NOMO-1 (cell line): ENCODE results near the gene PLIN4.

Source experiments
- DNase-seq, 2 experiments: peaks; one replicate each; lab custom pipeline; 2025; ENCODE audit not compliant: unreplicated experiment in 2 of 2; lab: John Stamatoyannopoulos, UW

PLIN4 gene

GRCh38 chr19:4510435-4511255 is 7.6 kb downstream of the PLIN4 start:
- no peak for DNase-seq

- DNase-seq, result no peak
Observed at GRCh38 chr19:4508698-4509097, 9.6 kb downstream of the PLIN4 start.

DNA sequence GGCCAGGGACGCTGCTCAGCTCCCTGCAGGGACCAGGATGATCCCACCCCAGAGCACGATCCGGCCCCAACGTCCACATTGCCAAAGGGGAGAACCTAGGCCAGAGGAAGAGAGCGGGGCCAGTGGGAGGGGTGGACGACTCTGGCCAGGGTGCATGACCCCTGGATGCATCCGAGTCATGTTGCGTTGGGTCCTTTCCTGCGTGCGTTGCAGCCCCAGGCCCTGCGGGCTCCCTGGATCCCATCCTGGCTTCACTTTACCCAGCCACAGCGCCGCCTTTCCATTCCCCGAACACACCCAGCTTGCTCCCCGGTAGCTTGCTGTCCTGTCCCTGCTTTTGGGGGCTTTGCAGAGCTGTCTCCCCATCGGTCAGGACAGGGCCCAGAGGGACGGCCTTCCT is 10.5 kb downstream of the PLIN4 start:
- DNase-seq, result no peak

DNA sequence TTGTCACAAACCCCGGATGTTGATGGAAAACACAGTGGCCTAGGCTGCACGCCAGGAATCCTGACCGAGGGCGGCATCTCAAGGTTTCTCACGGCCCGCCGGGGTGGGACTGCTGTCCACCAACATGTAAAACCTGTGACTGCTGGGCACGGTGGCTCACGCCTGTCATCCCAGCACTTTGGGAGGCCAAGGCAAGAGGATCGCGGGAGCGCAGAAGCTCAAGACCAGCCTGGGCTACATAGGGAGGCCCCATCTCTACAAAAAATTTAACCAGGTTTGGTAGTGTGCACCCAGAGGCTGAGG is 11.2 kb downstream of the PLIN4 start:
- DNase-seq, result no peak

DNA sequence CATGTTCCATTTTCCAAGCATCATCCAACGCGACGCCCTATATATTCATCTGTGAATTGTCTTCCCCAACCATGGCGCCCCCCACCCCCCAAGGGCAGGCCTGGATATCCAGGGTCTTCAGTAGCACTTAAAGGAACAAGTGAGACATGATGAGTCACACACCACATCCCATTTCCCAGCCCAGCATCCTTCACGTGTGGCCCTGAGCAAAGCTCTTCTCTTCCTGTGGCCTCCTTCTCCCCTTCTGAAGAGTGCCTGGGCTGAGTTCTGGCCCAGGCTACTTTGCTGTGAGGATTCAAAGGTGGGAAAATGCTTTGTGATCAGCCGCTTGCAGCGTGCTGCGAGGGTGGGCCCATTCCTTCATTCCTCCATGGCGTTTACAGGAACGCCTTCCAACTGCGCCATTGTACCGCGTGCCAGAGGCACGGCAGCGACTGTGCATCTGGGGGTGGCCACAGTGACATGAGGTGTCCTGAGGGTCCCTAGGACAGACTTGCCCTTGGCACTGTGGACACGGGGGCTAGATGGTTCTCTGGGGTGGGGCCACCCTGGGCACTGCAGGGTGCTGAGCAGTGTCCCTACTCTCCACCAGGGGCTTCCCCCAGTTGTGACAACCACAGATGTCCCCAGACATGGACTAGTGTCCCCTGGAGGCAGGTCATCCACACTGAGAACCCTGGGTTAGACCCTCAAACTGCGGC is 11.7 kb downstream of the PLIN4 start:
- no peak for DNase-seq

DNA sequence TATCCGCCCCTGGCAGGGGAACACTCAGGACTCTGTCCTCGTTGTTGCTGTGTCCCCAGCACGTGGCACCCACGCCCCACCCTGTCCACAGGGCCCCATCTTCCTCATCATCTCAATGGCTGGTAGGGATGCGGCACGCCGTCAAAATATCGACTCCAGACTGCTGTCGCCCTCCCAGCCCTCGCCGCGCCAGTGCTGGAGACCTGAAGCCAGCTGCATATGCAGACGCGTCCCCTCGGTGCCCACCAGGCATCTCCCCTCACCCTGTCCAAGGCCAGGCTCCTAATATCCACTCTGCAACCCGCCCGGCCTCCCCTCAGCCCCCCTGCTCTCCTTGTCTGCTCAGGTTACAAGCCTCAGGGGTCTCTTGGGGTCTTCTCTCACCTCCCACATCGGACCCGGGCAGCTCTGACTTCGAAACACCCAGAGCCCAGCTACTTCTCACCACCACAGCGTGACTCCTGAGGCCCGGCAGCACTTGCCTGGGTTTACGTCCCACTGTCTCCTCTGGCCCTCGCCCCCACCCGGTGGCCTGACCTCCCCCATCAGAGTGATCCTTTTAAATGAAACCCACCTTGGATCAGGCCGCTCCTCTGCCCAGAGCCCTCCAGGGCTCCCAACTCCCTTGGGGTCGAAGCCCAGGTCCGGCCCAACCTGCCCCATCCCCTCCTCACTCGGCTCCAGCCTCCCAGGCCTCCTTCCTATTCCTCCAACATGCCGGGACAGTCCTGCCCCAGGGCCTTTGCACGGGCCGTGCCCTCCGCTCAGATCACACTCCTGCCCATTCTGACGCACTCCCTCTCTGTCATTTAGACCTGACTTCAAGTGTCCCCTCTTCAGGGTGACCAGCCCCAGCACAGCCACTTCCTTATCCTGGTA is 12.5 kb downstream of the PLIN4 start:
- no peak for DNase-seq

DNA sequence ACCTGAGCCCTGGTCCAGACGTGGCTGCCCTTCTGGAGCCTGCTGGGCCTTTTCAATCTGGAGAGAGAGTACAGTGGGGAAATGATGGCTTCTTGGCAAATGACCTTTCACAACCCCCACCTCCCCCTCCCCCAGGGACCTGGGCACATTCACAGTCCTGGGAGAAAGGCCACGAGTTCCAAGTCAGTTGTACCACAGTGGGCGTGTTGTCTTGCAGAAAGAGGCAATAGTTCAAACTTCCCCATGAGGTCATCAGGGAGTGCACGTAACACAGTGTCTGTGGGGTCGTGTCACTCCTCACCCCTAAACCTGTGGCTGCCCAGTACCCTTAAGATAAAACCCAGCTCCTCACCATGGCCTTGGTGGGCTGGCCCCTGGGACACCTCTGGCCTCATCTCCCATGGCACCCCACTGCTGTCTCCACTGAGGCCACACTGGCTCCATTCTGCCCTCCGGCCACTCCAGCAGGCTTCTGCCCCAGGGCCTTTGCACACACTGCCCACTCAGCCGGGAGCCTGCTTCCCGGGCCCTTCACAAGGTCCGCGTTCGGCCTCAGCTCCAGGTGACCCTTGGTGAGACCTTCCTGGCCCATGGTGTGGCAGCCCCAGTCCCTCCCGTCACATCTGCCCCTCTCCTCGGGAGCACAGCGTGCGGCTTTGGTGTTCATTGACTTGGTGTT is 13.3 kb downstream of the PLIN4 start:
- DNase-seq, result no peak

- no peak for DNase-seq
Observed at GRCh38 chr19:4504297-4504701, 14.0 kb downstream of the PLIN4 start.

- no peak for DNase-seq
Observed at GRCh38 chr19:4503825-4504170, 14.5 kb downstream of the PLIN4 start.

DNA sequence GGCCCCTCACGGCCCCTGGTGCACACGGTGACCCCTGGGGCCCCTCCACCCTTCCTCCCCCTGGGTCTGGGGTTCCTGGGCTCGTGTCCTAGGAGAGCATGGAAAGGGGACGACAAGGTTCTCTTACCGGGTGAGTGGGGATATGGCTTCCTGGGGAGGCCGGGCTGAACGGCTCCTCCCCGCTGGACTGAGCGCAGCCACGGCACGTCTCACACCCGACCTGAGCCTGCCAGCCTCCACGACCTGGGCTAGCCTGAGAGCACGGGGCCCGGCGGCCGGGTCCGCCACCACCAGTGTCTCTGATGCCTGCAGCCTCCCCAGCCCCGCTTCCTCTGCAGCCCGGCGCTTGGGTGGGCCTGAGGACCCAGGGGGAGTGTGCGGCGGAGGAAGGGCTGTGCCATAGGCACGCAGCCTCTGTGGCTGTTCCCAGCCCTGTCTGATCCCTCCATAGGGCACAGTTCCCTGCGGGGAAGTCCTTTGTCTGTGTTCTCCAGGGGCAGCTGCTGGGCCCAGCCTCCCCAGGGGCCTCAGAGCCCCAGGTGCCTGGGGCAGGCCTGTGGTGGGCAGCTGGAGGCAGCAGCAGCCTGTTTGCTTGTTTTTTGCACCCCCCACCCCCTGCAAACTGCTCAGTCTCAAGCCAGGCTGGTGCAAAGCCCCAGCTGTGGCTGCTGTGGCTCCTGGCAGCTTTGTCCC is 15.0 kb downstream of the PLIN4 start:
- DNase-seq, result no peak

- DNase-seq, result no peak
Observed at GRCh38 chr19:4502282-4503131, 15.8 kb downstream of the PLIN4 start.

DNA sequence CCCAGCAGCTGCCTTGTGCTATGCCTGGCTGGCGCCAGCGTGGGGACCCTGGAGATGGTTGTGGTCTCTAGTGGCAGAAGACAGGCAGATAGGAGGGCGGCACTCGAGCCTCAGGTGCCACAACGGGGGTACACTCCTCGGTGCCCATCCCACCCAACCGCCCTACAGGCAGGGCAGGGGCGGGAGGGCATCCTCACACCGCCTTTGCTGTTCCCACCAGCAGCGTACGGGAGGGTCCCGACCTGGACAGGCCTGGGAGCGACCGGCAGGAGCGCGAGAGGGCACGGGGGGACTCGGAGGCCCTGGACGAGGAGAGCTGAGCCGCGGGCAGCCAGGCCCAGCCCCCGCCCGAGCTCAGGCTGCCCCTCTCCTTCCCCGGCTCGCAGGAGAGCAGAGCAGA is 16.6 kb downstream of the PLIN4 start:
- DNase-seq, result no peak

DNA sequence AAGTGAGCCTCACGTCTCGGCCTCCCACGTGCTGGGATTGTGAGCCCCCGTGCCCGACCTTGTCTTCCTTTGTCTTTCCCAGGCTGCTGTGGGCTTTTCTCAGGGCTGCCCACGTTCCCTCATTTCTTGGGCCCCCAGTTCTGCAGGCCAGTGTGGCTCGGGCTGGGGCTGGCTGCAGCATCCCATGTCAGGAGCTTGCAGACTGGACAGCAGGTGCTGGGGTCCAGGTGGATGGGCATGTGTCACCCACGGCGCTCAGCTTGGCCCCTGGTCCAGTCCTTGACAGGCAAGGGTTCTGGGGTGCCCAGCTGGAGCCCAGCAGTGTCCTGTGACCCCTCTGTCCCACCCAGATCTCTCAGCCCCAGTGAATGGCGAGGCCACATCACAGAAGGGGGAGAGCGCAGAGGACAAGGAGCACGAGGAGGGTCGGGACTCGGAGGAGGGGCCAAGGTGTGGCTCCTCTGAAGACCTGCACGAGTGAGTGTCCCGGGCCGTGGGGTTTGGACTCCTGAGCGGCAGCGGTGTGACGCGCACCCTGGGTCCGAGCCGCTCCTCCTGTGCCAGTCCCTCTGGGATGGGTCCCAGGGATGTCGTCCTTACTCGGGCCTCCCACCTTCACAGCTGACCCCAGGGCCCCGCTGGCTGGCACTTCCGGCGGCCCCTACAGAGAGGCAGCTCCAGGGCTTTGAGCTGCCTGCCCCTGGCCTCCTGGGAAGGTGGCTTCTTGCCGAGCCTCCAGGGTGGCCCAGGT is 17.3 kb downstream of the PLIN4 start:
- no peak for DNase-seq

- no peak for DNase-seq
Observed at GRCh38 chr19:4499855-4500254, 18.4 kb downstream of the PLIN4 start.

GRCh38 chr19:4499318-4499717 is 19.0 kb downstream of the PLIN4 start:
- no peak for DNase-seq

GRCh38 chr19:4498694-4499093 is 19.6 kb downstream of the PLIN4 start:
- DNase-seq, result no peak

- DNase-seq, result no peak
Observed at GRCh38 chr19:4497770-4498389, 20.4 kb downstream of the PLIN4 start.

DNA sequence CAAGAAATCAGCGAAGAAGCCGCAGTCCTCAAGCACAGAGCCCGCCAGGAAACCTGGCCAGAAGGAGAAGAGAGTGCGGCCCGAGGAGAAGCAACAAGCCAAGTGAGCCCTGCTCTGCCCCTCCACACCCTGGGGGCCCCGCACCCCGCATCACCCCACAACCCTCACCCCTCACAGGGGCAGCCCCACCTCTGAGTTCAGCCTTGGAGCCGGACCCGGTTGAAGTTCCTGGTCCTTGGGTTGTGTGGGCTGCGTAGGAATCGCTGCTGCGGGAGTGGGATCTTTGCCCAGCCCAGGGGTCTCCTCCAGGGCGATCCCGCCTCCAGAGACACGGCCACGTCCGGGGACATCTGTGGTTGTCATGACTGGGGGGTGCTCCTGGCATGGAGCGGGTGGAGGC is 22.0 kb downstream of the PLIN4 start:
- DNase-seq, result no peak
